A673 (cell line): ENCODE data around the gene PVALEF. TPM values are rescaled to one million over a fixed set of nuclear protein-coding genes. Genes with fewer than 3 reads are reported as not detected.

Source experiments
- BruUV-seq: library from RNA; stranded (reverse); fragments of 400-500 nt; replicated peaks from 2 replicates; lab custom pipeline; 2021; lab: Mats Ljungman, UMichigan
- CTCF ChIA-PET: fragments of 300-600 bp; sonication (Branson Sonifier 250); formaldehyde crosslinking; loops from one replicate; lab custom pipeline; 2022; ENCODE audit warnings: antibody characterized with exemption; lab: Charles Lee
- POLR2A ChIA-PET: fragments of 300-600 bp; sonication (Branson Sonifier 250); formaldehyde crosslinking; loops from one replicate; lab custom pipeline; 2022; ENCODE audit warnings: antibody characterized with exemption; ENCODE audit not compliant: low non-redundant PET; lab: Charles Lee
- DNase-seq: peaks from one replicate; pipeline ENCODE4 v3.0.0-alpha.2; 2015; ENCODE audit warnings: low spot score
- H3K27ac ChIP-seq: fragments of 200-600 bp; sonication (generic); 2 replicates; pipeline ENCODE4 v1.5.1; 2016; ENCODE audit warnings: mixed run types, low read depth, mild to moderate bottlenecking, mixed read lengths, antibody characterized with exemption, low read length; ENCODE audit not compliant: poor library complexity, severe bottlenecking
- H3K27me3 ChIP-seq: fragments of 200-600 bp; sonication (generic); replicated peaks from 2 replicates; pipeline ENCODE4 v1.6.1; 2017; ENCODE audit warnings: mixed run types, low read depth, mild to moderate bottlenecking, mixed read lengths, antibody characterized with exemption, low read length; ENCODE audit not compliant: insufficient read depth, poor library complexity
- H3K36me3 ChIP-seq: fragments of 200-600 bp; sonication (generic); 2 replicates; pipeline ENCODE4 v1.6.1; 2016; ENCODE audit warnings: mixed run types, mild to moderate bottlenecking, mixed read lengths, antibody characterized with exemption, low read length; ENCODE audit not compliant: insufficient read depth, poor library complexity, severe bottlenecking
- H3K4me1 ChIP-seq: fragments of 200-600 bp; sonication (generic); 2 replicates; pipeline ENCODE4 v1.6.1; 2017; ENCODE audit warnings: mixed run types, mild to moderate bottlenecking, mixed read lengths, antibody characterized with exemption, low read length; ENCODE audit not compliant: insufficient read depth, poor library complexity, severe bottlenecking
- H3K4me3 ChIP-seq: fragments of 200-600 bp; sonication (generic); 2 replicates; pipeline ENCODE4 v1.5.1; 2016; ENCODE audit warnings: low read depth, mixed run types, mild to moderate bottlenecking, mixed read lengths, low read length; ENCODE audit not compliant: poor library complexity, severe bottlenecking
- H3K9me3 ChIP-seq: fragments of 200-600 bp; sonication (generic); 2 replicates; pipeline ENCODE4 v1.6.1; 2016; ENCODE audit warnings: mixed run types, low read depth, mild to moderate bottlenecking, mixed read lengths, antibody characterized with exemption, low read length; ENCODE audit not compliant: poor library complexity, severe bottlenecking
- EZH2 ChIP-seq: fragments of 200-600 bp; sonication (generic); IDR thresholded peaks from 2 replicates; pipeline ENCODE4 v1.6.1; 2017; ENCODE audit warnings: borderline replicate concordance, low read depth, mild to moderate bottlenecking, mixed read lengths, antibody characterized with exemption, low read length; ENCODE audit not compliant: poor library complexity, severe bottlenecking
- intact Hi-C: fragments of 100-400 bp; cut with micrococcal nuclease; formaldehyde crosslinking; loops from one replicate; pipeline ENCODE4 v1.10.0; 2022; ENCODE audit not compliant: unreplicated experiment
- total RNA-seq: library from RNA; stranded (reverse); gene quantifications from 2 replicates; pipeline ENCODE4 v1.2.3, GENCODE V29; 2021
- TF ChIP-seq, protein P1 (sequence below): fragments of 300-800, 200-600 bp; sonication (generic); conservative IDR thresholded peaks from 2 replicates; pipeline ENCODE4 v1.5.1; 2017; ENCODE audit warnings: low read depth, mild to moderate bottlenecking, antibody characterized with exemption, low read length, moderate library complexity, mixed read lengths

PVALEF gene
- total RNA-seq, 1 experiment from 2014 or later: not detected

DNA sequence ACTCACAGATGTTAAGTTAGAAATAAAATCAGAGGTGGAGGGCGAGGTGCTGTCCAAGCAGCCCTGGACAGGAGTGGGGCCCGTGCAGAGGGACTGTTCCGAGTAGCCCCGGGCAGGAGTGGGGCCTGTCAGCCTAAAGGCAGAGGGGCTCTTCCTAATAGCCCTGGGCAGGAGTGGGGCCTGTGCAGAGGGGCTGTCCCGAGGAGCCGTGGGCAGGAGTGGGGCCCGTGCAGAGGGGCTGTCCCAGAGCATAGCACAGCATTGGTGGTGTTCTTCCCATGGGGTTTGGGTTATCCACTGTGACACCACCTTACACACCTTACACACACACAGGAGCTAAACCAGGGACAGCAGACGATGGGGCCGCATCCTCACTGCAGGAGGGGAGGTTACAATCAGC is 47.1 kb downstream of the PVALEF start:
- BruUV-seq: no TSS peak
- intact Hi-C loops: no loop called here

DNA sequence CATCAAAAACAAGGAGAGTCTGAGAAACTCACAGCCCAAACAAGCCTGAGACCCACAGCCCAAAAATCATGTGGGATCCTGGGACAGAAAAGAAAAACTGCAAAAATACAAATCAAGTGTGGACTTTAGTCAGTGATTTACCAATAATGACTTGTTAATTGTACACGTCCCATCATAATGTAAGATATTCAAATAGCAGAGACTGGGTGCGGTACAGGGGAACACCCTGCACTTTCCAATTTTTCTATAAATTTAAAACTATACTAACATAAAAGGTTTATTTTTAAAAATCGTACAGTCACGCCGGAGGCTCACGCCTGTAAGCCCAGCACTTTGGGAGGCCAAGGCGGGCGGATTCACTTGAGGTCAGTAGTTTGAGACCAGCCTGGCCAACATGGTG is 48.7 kb downstream of the PVALEF start:
- Histone ChIP-seq H3K27ac (no peak overlapping the region), H3K4me3 (no peak overlapping the region), H3K36me3 (no peaks in the 10 kb centered on the region), H3K9me3 (no peaks in the 10 kb centered on the region), H3K4me1 (no peaks in the 10 kb centered on the region), H3K27me3 (no peaks in the 10 kb centered on the region)
- TF ChIP-seq EZH2: no peak
- TF ChIP-seq, protein P1, sequence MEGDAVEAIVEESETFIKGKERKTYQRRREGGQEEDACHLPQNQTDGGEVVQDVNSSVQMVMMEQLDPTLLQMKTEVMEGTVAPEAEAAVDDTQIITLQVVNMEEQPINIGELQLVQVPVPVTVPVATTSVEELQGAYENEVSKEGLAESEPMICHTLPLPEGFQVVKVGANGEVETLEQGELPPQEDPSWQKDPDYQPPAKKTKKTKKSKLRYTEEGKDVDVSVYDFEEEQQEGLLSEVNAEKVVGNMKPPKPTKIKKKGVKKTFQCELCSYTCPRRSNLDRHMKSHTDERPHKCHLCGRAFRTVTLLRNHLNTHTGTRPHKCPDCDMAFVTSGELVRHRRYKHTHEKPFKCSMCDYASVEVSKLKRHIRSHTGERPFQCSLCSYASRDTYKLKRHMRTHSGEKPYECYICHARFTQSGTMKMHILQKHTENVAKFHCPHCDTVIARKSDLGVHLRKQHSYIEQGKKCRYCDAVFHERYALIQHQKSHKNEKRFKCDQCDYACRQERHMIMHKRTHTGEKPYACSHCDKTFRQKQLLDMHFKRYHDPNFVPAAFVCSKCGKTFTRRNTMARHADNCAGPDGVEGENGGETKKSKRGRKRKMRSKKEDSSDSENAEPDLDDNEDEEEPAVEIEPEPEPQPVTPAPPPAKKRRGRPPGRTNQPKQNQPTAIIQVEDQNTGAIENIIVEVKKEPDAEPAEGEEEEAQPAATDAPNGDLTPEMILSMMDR: no peak
- POLR2A ChIA-PET: no interaction called here
- BruUV-seq: no TSS peak
- CTCF ChIA-PET: no interaction called here
- DNase-seq: no peak
- intact Hi-C loops: no loop called here

More for the DNA sequence above, 47.1 kb downstream of the PVALEF start:
- no peak overlapping the region for H3K27ac ChIP-seq
- no peak overlapping the region for H3K4me3 ChIP-seq
- CTCF ChIA-PET: no interaction called here
- POLR2A ChIA-PET: no interaction called here
- no peaks in the 10 kb centered on the region for H3K9me3 ChIP-seq
- no peak for DNase-seq
- no peaks in the 10 kb centered on the region for H3K36me3 ChIP-seq
- TF ChIP-seq EZH2: no peak
- TF ChIP-seq, protein P1: no peak
- no peaks in the 10 kb centered on the region for H3K27me3 ChIP-seq
- peaks cover 3% of the 10 kb centered on the region for H3K4me1 ChIP-seq

DNA sequence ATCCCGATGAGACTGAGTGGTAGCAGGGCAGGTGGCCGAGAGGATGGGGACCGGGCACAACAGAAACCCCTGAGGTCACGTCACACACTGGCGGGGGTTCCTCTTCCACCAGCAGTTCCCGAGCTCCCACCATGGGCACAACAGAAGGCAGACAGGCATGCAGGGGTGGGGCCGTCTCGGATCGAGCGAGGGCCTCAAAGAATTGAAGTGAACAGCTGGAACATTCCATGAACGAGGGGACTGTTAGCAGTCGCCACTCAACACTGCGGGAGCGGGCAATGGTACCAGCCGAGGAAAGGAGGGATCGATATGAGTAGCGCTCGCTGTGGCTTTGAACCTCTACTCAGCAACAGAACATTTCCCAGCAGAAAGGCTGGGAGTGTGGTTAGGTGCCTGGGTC is 52.2 kb downstream of the PVALEF start:
- no peaks in the 10 kb centered on the region for H3K9me3 ChIP-seq
- POLR2A ChIA-PET: no interaction called here
- TF ChIP-seq, protein P1: no peak
- TF ChIP-seq EZH2: no peak
- no peak overlapping the region for H3K27ac ChIP-seq
- no peaks in the 10 kb centered on the region for H3K36me3 ChIP-seq
- BruUV-seq: no TSS peak
- intact Hi-C loops: no loop called here
- H3K27me3 ChIP-seq: no peaks in the 10 kb centered on the region
- H3K4me1 ChIP-seq: peaks cover 5% of the 10 kb centered on the region
- no peak for DNase-seq
- CTCF ChIA-PET: no interaction called here
- no peak overlapping the region for H3K4me3 ChIP-seq
